Tibial nerve (tissue), 4 donors: ENCODE measurements around the gene SMARCAD1. TPM values are rescaled to one million over a fixed set of nuclear protein-coding genes. Genes with fewer than 3 reads are reported as not detected.
"Not testable (repeated sequence)": the region's sequence is repeated elsewhere in the genome, so short reads cannot be mapped to it uniquely, and the experiment has no call there.

Source experiments
- DNase-seq, 2 donors: peaks; one replicate each; pipeline ENCODE4 v3.0.0-alpha.2; 2019; ENCODE audit warnings: low spot score in 2 of 2
- H3K27ac ChIP-seq, 4 donors: fragments of 200-600 bp; sonication (generic) in 3 of 4; one replicate each; pipeline ENCODE4 v1.5.1; 2017 to 2019; ENCODE audit warnings: mild to moderate bottlenecking in 1 of 4
- H3K27me3 ChIP-seq, 2 donors: fragments of 200-600 bp; sonication (generic) in 1 of 2; one replicate each; pipeline versions ENCODE4 v1.5.1 to v1.6.0; 2017 to 2019
- H3K36me3 ChIP-seq, 3 donors: fragments of 200-600 bp; sonication (generic); one replicate each; pipeline ENCODE4 v1.5.1; 2018 to 2019
- H3K4me1 ChIP-seq, 4 donors: fragments of 200-600 bp; sonication (generic) in 3 of 4; one replicate each; pipeline ENCODE4 v1.5.1; 2017 to 2019
- H3K4me3 ChIP-seq, 4 donors: fragments of 200-600 bp; sonication (generic) in 3 of 4; one replicate each; pipeline ENCODE4 v1.5.1; 2017 to 2019; ENCODE audit warnings: mild to moderate bottlenecking in 1 of 4, moderate library complexity in 1 of 4
- H3K9me3 ChIP-seq, 4 donors: fragments of 200-600 bp; sonication (generic) in 3 of 4; one replicate each; pipeline ENCODE4 v1.5.1; 2017 to 2019
- CTCF ChIP-seq, 5 experiments: fragments of 200-600 bp in 3 of 5; fragments of 450-650 bp in 2 of 5; sonication (generic) in 3 of 5; IDR thresholded peaks; one replicate each; pipeline ENCODE4 v1.5.1; 2016 to 2019; ENCODE audit warnings: antibody characterized with exemption in 5 of 5, mild to moderate bottlenecking in 3 of 5, moderate library complexity in 2 of 5
- EP300 ChIP-seq, 2 donors: sonication (generic); formaldehyde crosslinking; IDR thresholded peaks; one replicate each; pipeline ENCODE4 v1.6.1; 2017; ENCODE audit warnings: antibody characterized with exemption in 2 of 2, mild to moderate bottlenecking in 1 of 2
- POLR2A ChIP-seq, 2 donors: fragments of 450-650 bp; IDR thresholded peaks; one replicate each; pipeline ENCODE4 v1.6.1; 2017; ENCODE audit warnings: antibody characterized with exemption in 2 of 2, mild to moderate bottlenecking in 2 of 2, moderate library complexity in 2 of 2
- WGBS, 2 donors: methylation state at CpG; one replicate each; pipeline ENCODE4 v1.1.5; 2018; 5-methylcytosine and 5-hydroxymethylcytosine counted together
- total RNA-seq, 4 donors: library from RNA; depleted of rRNA; stranded (reverse); fragments of >200 nt; gene quantifications; one replicate each; pipeline ENCODE4 v1.1.0, GENCODE V29; 2016

The SMARCAD1 gene
- total RNA-seq, 4 donors from 2014 or later, result 22.3 to 25.7 (median 23.6) TPM

GRCh38 chr4:94333866-94334265, 126.2 kb downstream of the SMARCAD1 start:
- Histone ChIP-seq H3K27me3 (no peaks in the 10 kb centered on the region), H3K4me3 (no peak overlapping the region), H3K4me1 (peaks cover 0 to 8% (median 4%) of the 10 kb centered on the region in 4 donors), H3K36me3 (no peaks in the 10 kb centered on the region), H3K9me3 (no peaks in the 10 kb centered on the region), H3K27ac (peak overlapping the region in 1 of 4 donors; percentile 25)
- no peak for DNase-seq
- 74 to 75% methylated on average over 3 of the region's 3 CpGs for WGBS, 2 donors
- no peak for TF ChIP-seq POLR2A (IDR thresholded peaks at IDR 0.05)

DNA sequence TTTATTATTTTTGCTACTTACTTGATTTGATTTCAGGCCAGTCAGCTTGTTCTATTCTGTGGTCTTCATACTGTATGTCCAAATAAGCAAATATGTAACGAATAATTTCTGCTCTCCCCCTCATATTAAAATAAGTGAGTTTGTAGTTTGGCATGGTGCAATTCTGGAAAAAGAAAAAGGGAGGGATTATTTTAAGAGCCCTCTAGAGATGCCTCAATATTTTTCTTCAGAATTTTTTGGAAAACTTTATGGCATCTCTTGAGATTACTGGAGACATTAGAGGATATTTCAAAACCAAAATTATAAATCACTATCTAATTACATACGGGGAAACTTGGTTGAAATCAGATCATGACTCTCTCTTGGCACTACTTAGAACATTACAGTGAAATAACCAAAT, 126.8 kb downstream of the SMARCAD1 start:
- Histone ChIP-seq H3K4me3 (no peak overlapping the region), H3K27ac (peak overlapping the region in 2 of 4 donors; percentile 36 to 38), H3K27me3 (no peaks in the 10 kb centered on the region), H3K9me3 (no peaks in the 10 kb centered on the region), H3K36me3 (no peaks in the 10 kb centered on the region), H3K4me1 (peaks cover 0 to 12% (median 4%) of the 10 kb centered on the region in 4 donors)
- TF ChIP-seq CTCF (IDR thresholded peaks at IDR 0.05), result no peak
- no peak for TF ChIP-seq POLR2A (IDR thresholded peaks at IDR 0.05)
- no peak for TF ChIP-seq EP300 (IDR thresholded peaks at IDR 0.05)
- 49 to 62% methylated on average over 2 of the region's 2 CpGs for WGBS, 2 donors
- no peak for DNase-seq

GRCh38 chr4:94334962-94335361, 127.3 kb downstream of the SMARCAD1 start:
- no peak for DNase-seq
- H3K4me3 ChIP-seq, result no peak overlapping the region
- H3K9me3 ChIP-seq, result no peaks in the 10 kb centered on the region
- H3K27me3 ChIP-seq, result no peaks in the 10 kb centered on the region
- H3K4me1 ChIP-seq, result peaks cover 0 to 12% (median 4%) of the 10 kb centered on the region in 4 donors
- whole genome bisulfite sequencing, 2 donors, result 66 to 73% methylated on average over 3 of the region's 3 CpGs
- peak in 1 of 2 donors; percentile 54 for TF ChIP-seq EP300 (IDR thresholded peaks at IDR 0.05)
- TF ChIP-seq CTCF (IDR thresholded peaks at IDR 0.05), result no peak
- no peaks in the 10 kb centered on the region for H3K36me3 ChIP-seq
- peak overlapping the region in 2 of 4 donors; percentile 36 to 38 for H3K27ac ChIP-seq

DNA sequence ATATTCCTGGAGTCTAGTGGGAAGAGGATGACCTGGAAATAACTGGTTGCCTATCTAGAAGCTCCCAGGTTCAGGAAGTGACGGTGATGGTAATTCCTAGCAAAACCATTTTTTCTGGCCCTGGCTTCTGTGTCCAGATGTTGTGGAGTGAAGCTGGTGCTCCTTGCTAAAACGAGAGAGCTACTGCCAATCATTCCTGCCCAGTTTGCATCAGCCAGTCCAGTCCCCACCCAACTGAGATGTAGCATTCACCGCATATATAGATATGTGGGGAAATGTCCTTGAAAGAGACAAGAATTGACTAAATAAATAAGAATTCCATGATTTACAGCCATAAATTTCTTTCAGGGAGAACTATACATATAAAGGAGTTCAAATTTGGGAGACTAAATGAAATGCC, 128.6 kb downstream of the SMARCAD1 start:
- H3K4me1 ChIP-seq, result peaks cover 0 to 12% (median 4%) of the 10 kb centered on the region in 4 donors
- TF ChIP-seq EP300 (IDR thresholded peaks at IDR 0.05), result no peak
- TF ChIP-seq POLR2A (IDR thresholded peaks at IDR 0.05), result no peak
- TF ChIP-seq CTCF (IDR thresholded peaks at IDR 0.05), result no peak
- no peak overlapping the region for H3K27ac ChIP-seq
- WGBS, 2 donors, result 80 to 81% methylated on average over 3 of the region's 3 CpGs
- no peak overlapping the region for H3K4me3 ChIP-seq
- no peaks in the 10 kb centered on the region for H3K36me3 ChIP-seq
- no peaks in the 10 kb centered on the region for H3K9me3 ChIP-seq
- no peaks in the 10 kb centered on the region for H3K27me3 ChIP-seq
- no peak for DNase-seq

DNA sequence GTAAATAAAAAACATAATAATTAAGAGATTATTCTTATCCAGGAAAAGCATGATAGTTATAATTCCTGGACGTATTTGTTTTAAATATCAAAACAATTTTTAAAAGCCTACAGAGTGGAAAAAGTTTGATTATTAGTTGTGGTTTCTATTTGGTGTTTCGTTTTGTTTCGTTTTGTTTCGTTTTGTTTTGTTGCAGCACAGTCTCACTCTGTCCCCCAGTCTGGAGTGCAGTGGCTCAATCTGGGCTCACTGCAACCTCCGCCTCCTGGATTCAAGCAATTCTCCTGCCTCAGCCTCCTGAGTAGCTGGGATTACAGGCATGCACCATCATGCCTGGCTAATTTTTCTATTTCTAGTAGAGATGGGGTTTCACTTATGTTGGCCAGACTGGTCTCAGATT, 129.1 kb downstream of the SMARCAD1 start:
- H3K4me3 ChIP-seq, H3K27ac ChIP-seq, H3K27me3 ChIP-seq, DNase-seq, H3K9me3 ChIP-seq, H3K36me3 ChIP-seq: not testable (repeated sequence)
- H3K4me1 ChIP-seq, result peaks cover 0 to 13% (median 6%) of the 10 kb centered on the region in 4 donors
- 86 to 87% methylated on average over 5 of the region's 5 CpGs for WGBS, 2 donors

DNA sequence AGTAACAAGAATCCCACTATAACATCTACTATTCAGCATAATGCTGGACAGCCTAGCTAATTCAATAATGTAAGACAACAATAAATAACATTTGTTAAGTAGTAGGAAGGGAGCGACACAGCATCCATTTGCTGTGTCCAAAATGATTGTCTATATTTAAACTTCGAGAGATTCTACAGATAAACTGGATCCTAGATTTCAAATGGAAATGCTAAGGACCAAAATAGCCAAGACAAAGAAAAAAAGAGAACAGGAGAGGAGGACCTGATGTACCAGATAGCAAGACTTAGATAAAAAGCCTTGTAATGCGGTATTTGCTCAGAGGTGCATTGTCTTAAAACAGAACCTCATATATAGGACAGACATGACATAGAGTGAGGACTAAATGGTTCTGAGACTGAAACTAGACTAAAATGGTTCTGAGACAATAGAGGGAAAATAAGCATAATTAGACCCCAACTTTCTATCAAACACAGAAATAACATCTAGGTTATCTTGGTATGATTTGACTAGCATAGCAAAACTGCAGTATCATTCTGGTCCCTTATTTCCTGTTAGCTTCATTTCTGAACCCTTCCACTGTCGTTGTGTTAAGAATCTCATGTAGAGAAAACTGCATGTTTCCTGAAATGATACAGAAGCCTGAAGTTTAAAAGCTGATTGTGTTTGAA, 131.2 kb downstream of the SMARCAD1 start:
- Histone ChIP-seq H3K27ac (no peak overlapping the region), H3K4me1 (peaks cover 0 to 18% (median 5%) of the 10 kb centered on the region in 4 donors), H3K27me3 (no peaks in the 10 kb centered on the region), H3K36me3 (no peaks in the 10 kb centered on the region), H3K4me3 (no peak overlapping the region), H3K9me3 (no peaks in the 10 kb centered on the region)
- TF ChIP-seq EP300 (IDR thresholded peaks at IDR 0.05) (no peak), CTCF (IDR thresholded peaks at IDR 0.05) (no peak), POLR2A (IDR thresholded peaks at IDR 0.05) (no peak)
- DNase-seq, result no peak
- 74 to 77% methylated on average over 4 of the region's 4 CpGs for WGBS, 2 donors
